Progenitor cell of endocrine pancreas (in vitro differentiated cells): ENCODE measurements around the gene BHLHE40. TPM values are rescaled to one million over a fixed set of nuclear protein-coding genes. Genes with fewer than 3 reads are reported as not detected.

Source experiments
- DNase-seq: peaks from one replicate; pipeline ENCODE4 v3.0.0; 2021; ENCODE audit warnings: low spot score; ENCODE audit not compliant: unreplicated experiment
- H3K27ac Mint-ChIP-seq: 2 replicates; pipeline ENCODE4 v1.8.0; 2021; ENCODE audit warnings: mild to moderate bottlenecking, moderate library complexity, mixed read lengths
- H3K27me3 Mint-ChIP-seq: 2 replicates; pipeline ENCODE4 v1.8.0; 2021; ENCODE audit warnings: mixed read lengths
- H3K36me3 Mint-ChIP-seq: 2 replicates; pipeline ENCODE4 v1.8.0; 2022; ENCODE audit warnings: mixed read lengths; ENCODE audit not compliant: insufficient read depth
- H3K4me1 Mint-ChIP-seq: 2 replicates; pipeline ENCODE4 v1.8.0; 2021; ENCODE audit warnings: low read depth, mixed read lengths
- H3K4me3 Mint-ChIP-seq: 2 replicates; pipeline ENCODE4 v1.8.0; 2021; ENCODE audit warnings: low read depth, mild to moderate bottlenecking, moderate library complexity, mixed read lengths
- H3K9me3 Mint-ChIP-seq: 2 replicates; pipeline ENCODE4 v1.8.0; 2021; ENCODE audit warnings: low read depth, mixed read lengths
- CTCF ChIP-seq: fragments of 200-600 bp; sonication (generic); IDR thresholded peaks from one replicate; pipeline ENCODE4 v1.5.0; 2021; ENCODE audit warnings: antibody characterized with exemption, mild to moderate bottlenecking; ENCODE audit not compliant: unreplicated experiment
- total RNA-seq: library from RNA; stranded (reverse); gene quantifications from 2 replicates; pipeline ENCODE4 v1.2.1, GENCODE V29; 2021

BHLHE40 gene
- total RNA-seq, 1 donor from 2014 or later = 1.1 TPM

DNA sequence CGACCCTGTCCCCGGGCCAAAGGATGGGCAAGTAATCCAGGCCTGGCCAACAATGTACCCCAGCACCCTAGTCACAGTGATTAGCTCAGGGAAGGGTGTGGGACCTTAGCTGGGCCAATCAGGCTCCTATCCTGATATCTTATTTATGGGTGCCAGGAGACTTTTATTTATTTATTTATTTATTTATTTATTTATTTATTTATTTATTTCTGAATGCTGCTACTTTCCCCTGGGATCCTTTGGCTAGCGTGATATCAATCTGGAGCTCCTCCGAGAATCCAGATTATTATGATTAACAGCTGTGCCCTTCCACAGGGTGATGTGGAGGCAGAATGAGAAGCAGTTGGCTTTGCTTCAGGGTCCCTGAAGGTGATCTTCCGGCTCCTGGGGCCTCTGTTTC is 32.2 kb upstream of the BHLHE40 start:
- no peak for TF ChIP-seq CTCF
- H3K4me3 Mint-ChIP-seq = no peak overlapping the region
- H3K27me3 Mint-ChIP-seq = no peaks in the 10 kb centered on the region

DNA sequence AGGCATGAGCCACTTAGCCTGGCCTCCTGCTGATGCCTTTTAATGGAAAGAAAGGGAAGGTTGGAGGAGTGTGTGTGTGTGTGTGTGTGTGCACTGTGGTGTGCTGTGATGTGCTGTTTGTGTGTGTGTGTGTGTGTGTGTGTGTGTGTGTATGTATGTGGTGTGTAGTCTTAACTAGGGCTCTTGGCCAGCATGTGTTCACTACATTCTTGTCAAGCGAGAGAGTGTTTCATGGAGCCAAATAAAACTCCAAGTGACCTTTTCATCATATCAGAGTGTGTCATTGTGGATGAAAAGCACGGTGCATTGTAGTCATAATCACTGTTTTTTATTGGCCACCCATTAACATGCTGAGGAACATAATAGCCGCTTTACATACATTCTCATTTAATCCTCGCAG is 30.8 kb upstream of the BHLHE40 start:
- TF ChIP-seq CTCF = no peak
- Mint-ChIP-seq H3K27me3 (no peaks in the 10 kb centered on the region), H3K4me1 (peaks cover 5% of the 10 kb centered on the region), H3K36me3 (no peaks in the 10 kb centered on the region), H3K4me3 (no peak overlapping the region), H3K9me3 (peaks cover 3% of the 10 kb centered on the region), H3K27ac (no peak overlapping the region)
- DNase-seq = no peak

More for the DNA sequence above, 32.2 kb upstream of the BHLHE40 start:
- no peak overlapping the region for H3K27ac Mint-ChIP-seq
- peaks cover 3% of the 10 kb centered on the region for H3K9me3 Mint-ChIP-seq
- peaks cover 5% of the 10 kb centered on the region for H3K4me1 Mint-ChIP-seq
- no peak for DNase-seq
- no peaks in the 10 kb centered on the region for H3K36me3 Mint-ChIP-seq

DNA sequence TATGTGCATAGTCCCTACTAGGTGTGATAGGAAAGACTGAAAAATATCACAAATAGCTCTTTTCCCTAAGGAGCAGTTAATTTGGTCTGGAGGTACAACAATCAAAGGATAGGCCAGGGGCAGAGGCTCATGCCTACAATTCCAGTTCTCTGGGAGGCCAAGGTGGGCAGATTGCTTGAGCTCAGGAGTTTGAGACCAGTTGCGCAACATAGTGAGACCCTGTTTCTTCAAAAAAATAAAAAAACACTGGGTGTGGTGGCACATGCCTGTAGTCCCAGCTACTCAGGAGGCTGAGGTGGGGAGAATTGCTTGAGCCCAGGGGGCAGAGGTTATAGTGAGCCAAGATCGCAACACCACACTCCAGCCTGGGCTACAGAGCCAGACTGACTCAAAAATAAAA is 30.2 kb upstream of the BHLHE40 start:
- Mint-ChIP-seq H3K4me1 (peaks cover 5% of the 10 kb centered on the region), H3K4me3 (no peak overlapping the region), H3K27me3 (no peaks in the 10 kb centered on the region), H3K36me3 (no peaks in the 10 kb centered on the region), H3K9me3 (peaks cover 2% of the 10 kb centered on the region), H3K27ac (no peak overlapping the region)
- no peak for DNase-seq
- no peak for TF ChIP-seq CTCF

GRCh38 chr3:4949659-4950058 is 29.6 kb upstream of the BHLHE40 start:
- DNase-seq = no peak
- H3K9me3 Mint-ChIP-seq = no peaks in the 10 kb centered on the region
- H3K4me1 Mint-ChIP-seq = peaks cover 5% of the 10 kb centered on the region
- H3K4me3 Mint-ChIP-seq = no peak overlapping the region
- no peak overlapping the region for H3K27ac Mint-ChIP-seq
- H3K36me3 Mint-ChIP-seq = no peaks in the 10 kb centered on the region
- no peaks in the 10 kb centered on the region for H3K27me3 Mint-ChIP-seq
- no peak for TF ChIP-seq CTCF

DNA sequence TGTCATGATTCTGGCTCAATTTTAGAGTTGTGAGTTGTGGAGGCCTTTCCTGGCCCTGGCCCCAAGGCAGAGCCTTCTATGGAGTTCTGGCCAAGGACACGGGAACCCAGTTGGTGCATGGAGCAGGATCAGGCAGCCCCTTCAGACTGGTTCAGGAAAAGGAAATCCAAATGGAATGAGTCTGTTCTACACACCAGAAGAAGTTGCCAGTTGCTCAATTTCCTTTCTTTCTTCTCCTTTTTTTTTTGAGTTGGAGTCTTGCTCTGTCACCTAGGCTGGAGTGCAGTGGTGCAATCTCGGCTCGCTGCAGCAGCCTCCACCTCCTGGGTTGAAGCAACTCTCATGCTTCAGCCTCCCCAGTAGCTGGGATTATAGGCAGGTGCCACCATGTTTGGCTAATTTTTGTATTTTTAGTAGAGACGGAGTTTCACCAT is 28.9 kb upstream of the BHLHE40 start:
- no peak overlapping the region for H3K4me3 Mint-ChIP-seq
- no peaks in the 10 kb centered on the region for H3K27me3 Mint-ChIP-seq
- peaks cover 5% of the 10 kb centered on the region for H3K4me1 Mint-ChIP-seq
- no peak for TF ChIP-seq CTCF
- H3K27ac Mint-ChIP-seq = no peak overlapping the region
- no peaks in the 10 kb centered on the region for H3K9me3 Mint-ChIP-seq
- no peak for DNase-seq
- H3K36me3 Mint-ChIP-seq = no peaks in the 10 kb centered on the region
